Measurements from ENCODE around the gene SPAAR. TPM values are rescaled to one million over a fixed set of nuclear protein-coding genes. Genes with fewer than 3 reads are reported as not detected.
A peak's percentile ranks its signal among the peaks of the same experiment; 100 is the strongest.

SPAAR gene
- polyA plus RNA-seq, 2 of the 4 experiments (the other 2 are of a cell fraction), result not detected

- no peak; a peak in 1 of 6 replicates for ATAC-seq
- no peak overlapping the region for H3K4me2 ChIP-seq
- FAIRE-seq, result no peak
- H3K4me1 ChIP-seq, result peaks cover 10% of the 10 kb centered on the region; the same call in 2 of the 3 replicates
- DNase-seq (ENCODE audit: low read depth in 1 of 2, low spot score in 1 of 2), result no peak
- H3K9me3 ChIP-seq, result no peaks in the 10 kb centered on the region
- no peak for TF ChIP-seq HEYL (CRISPR knock-in tag; IDR thresholded peaks at IDR 0.05)
- no peak for TF ChIP-seq HOXB13 (CRISPR knock-in tag; IDR thresholded peaks at IDR 0.05; ENCODE audit: low read depth)
- TF ChIP-seq RFX5 (IDR thresholded peaks at IDR 0.05), result no peak
- no peak for TF ChIP-seq CHD2 (IDR thresholded peaks at IDR 0.05; ENCODE audit: low read length, partially characterized antibody)
- no peak for TF ChIP-seq CBX8 (IDR thresholded peaks at IDR 0.05)
- no peak for TF ChIP-seq REST (IDR thresholded peaks at IDR 0.05)
- TF ChIP-seq CEBPB (IDR thresholded peaks at IDR 0.05), result no peak
- TF ChIP-seq POLR2A (IDR thresholded peaks at IDR 0.05; ENCODE audit: low read length), result no peak
- no peak for TF ChIP-seq ZFP36 (IDR thresholded peaks at IDR 0.05; ENCODE audit: borderline replicate concordance, partially characterized antibody)
- TF ChIP-seq JUN (IDR thresholded peaks at IDR 0.05), result no peak
- TF ChIP-seq, protein P1, sequence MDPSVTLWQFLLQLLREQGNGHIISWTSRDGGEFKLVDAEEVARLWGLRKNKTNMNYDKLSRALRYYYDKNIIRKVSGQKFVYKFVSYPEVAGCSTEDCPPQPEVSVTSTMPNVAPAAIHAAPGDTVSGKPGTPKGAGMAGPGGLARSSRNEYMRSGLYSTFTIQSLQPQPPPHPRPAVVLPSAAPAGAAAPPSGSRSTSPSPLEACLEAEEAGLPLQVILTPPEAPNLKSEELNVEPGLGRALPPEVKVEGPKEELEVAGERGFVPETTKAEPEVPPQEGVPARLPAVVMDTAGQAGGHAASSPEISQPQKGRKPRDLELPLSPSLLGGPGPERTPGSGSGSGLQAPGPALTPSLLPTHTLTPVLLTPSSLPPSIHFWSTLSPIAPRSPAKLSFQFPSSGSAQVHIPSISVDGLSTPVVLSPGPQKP (IDR thresholded peaks at IDR 0.05; ENCODE audit: low read depth, low read length), result no peak
- H3K27ac ChIP-seq, result peak overlapping the region in 1 of 2 experiments; percentile 22; a peak in 1 of 6 replicates
- ChIA-PET CTCF (interaction anchor here (0.5 to 2.2 kb wide), 2 partner anchors 13 to 1486 kb away, joined by 3 to 10 read pairs; no protein-coding TSS in a partner anchor), POLR2A (no interaction called here)
- 91% methylated on average over 16 of the region's 16 CpGs for WGBS (ENCODE audit: missing lambda C conversion rate)
- no peak overlapping the region for H3K4me3 ChIP-seq
Measured at GRCh38 chr9:35915681-35916294, 6.5 kb downstream of the SPAAR start.

DNA sequence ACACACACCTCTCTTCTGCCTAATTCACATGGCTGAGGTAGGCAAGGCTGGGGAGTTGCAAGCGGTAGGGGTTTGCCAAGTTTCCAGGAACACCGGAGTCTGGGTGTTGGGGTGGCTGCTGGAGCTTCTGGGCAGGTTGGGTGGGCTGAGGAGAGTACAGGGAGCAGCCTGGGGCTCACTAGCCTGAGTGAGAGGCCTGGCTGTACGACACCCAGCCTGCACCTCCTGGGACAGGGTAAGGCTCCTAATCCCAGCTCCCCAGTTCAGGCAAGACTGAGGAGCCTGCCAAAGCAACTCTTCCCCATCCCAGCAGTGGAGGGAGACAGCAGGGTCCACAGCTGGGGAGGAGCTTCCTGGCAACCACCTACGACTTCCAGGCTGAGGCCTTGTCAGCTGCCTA, 8.0 kb downstream of the SPAAR start:
- CTCF ChIA-PET, result interaction anchor here (0.7 to 8.4 kb wide), 7 partner anchors 8 to 37 kb away, joined by 3 to 92 read pairs (median 4); partner anchors contain the start of genes HRCT1 and SPAAR

DNA sequence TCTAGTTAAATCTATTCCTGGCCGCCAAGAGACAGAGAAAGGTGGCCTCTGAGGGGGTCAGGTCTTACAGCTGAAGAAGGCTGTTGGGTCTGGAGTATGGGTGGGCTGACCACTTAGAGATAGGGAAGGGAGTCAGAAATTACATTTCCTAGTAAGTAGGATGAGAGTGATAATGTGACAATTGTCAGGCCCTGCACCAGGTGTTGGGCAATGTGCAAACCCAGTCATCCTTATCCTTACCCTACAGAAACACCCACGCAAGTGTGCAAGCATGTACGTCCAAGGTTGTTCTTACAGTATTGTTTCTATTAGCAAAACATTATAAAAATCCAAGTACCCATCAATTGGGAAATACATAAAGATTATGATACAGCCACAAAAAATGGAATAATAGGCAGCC, 9.5 kb downstream of the SPAAR start:
- DNase-seq (ENCODE audit: low read depth in 1 of 2, low spot score in 1 of 2), result no peak
- POLR2A ChIA-PET, result no interaction called here

More for the DNA sequence above, 8.0 kb downstream of the SPAAR start:
- no peak for TF ChIP-seq SMC3 (IDR thresholded peaks at IDR 0.05)
- H3K27ac ChIP-seq, result peak overlapping the region in 1 of 2 experiments; percentile 56; a peak in 3 of 6 replicates
- 0 out of 3 replicates have a peak, but pooled peaks cover 5% of the 10 kb centered on the region for H3K4me1 ChIP-seq
- WGBS (ENCODE audit: missing lambda C conversion rate), result 90% methylated on average over 4 of the region's 4 CpGs
- H3K4me2 ChIP-seq, result no peak overlapping the region
- H3K4me3 ChIP-seq, result no peak overlapping the region
- DNase-seq (ENCODE audit: low read depth in 1 of 2, low spot score in 1 of 2) (no peak), FAIRE-seq (no peak), ATAC-seq (peak in 1 of 2 experiments; percentile 15; a peak in 4 of 6 replicates)
- POLR2A ChIA-PET, result no interaction called here
- H3K9me3 ChIP-seq, result no peaks in the 10 kb centered on the region

More for the DNA sequence above, 9.5 kb downstream of the SPAAR start:
- peaks cover 13% of the 10 kb centered on the region for H3K4me1 ChIP-seq
- WGBS (ENCODE audit: missing lambda C conversion rate), result 94% methylated on average over 3 of the region's 3 CpGs
- no peaks in the 10 kb centered on the region for H3K9me3 ChIP-seq
- no peak overlapping the region for H3K4me2 ChIP-seq
- CTCF ChIA-PET, result interaction anchor here (1.0 to 8.4 kb wide), 7 partner anchors 9 to 120 kb away, joined by 3 to 92 read pairs (median 6); partner anchors contain the start of genes HRCT1 and SPAAR
- no peak overlapping the region for H3K4me3 ChIP-seq
- ATAC-seq, result no peak
- FAIRE-seq, result no peak
- 0 out of 6 replicates have a peak overlapping the region, but pooled peaks of 1 of the 2 experiments have one; percentile 12 for H3K27ac ChIP-seq
- TF ChIP-seq CEBPB (IDR thresholded peaks at IDR 0.05) (no peak), CHD4 (IDR thresholded peaks at IDR 0.05; ENCODE audit: borderline replicate concordance) (no peak), POLR2A (IDR thresholded peaks at IDR 0.05; ENCODE audit: low read length) (no peak), HOXB13 (CRISPR knock-in tag; IDR thresholded peaks at IDR 0.05; ENCODE audit: low read depth) (no peak), ZFP36 (IDR thresholded peaks at IDR 0.05; ENCODE audit: borderline replicate concordance, partially characterized antibody) (no peak), MAFK (IDR thresholded peaks at IDR 0.05; ENCODE audit: partially characterized antibody) (no peak), PHF8 (IDR thresholded peaks at IDR 0.05; ENCODE audit: borderline replicate concordance, low read depth) (no peak), CBX8 (IDR thresholded peaks at IDR 0.05) (no peak), TFCP2L1 (CRISPR knock-in tag; IDR thresholded peaks at IDR 0.05) (no peak), RCOR1 (IDR thresholded peaks at IDR 0.05; ENCODE audit: low read depth, low read length) (no peak)
- TF ChIP-seq, protein P2, sequence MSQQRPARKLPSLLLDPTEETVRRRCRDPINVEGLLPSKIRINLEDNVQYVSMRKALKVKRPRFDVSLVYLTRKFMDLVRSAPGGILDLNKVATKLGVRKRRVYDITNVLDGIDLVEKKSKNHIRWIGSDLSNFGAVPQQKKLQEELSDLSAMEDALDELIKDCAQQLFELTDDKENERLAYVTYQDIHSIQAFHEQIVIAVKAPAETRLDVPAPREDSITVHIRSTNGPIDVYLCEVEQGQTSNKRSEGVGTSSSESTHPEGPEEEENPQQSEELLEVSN (IDR thresholded peaks at IDR 0.05; ENCODE audit: borderline replicate concordance, low read depth), result no peak
- TF ChIP-seq, protein P1 (IDR thresholded peaks at IDR 0.05; ENCODE audit: low read depth, low read length), result no peak

All from A549 (cell line).